Measurements from ENCODE around the gene AS3MT. TPM values are rescaled to one million over a fixed set of nuclear protein-coding genes. Genes with fewer than 3 reads are reported as not detected.
A peak's percentile ranks its signal among the peaks of the same experiment; 100 is the strongest.
"Not testable (repeated sequence)": the region's sequence is repeated elsewhere in the genome, so short reads cannot be mapped to it uniquely, and the experiment has no call there.

AS3MT gene
- total RNA-seq, 1 donor: 5.2 TPM

DNA sequence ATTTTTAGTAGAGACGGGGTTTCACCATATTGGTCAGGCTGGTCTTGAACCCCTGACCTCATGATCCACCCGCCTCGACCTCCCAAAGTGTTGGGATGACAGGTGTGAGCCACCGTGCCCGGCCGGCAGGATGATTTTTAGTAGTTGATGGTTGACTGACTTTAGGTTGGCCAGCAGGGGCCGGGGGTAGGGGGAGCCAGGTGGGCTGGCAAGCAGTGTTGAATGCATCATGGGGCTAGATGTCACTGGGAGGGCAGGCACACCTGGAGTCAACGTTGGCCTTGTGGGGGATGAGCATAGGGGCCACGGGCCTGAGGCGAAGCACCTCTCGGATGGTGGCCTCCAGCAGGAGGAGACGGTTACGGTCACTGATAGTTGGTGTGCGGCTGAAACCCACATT, 37.0 kb upstream of the AS3MT start:
- no peak overlapping the region for H3K4me3 ChIP-seq (ENCODE audit: low read depth, low read length)
- no peak for DNase-seq (ENCODE audit: low read depth)
- TF ChIP-seq, protein P1, sequence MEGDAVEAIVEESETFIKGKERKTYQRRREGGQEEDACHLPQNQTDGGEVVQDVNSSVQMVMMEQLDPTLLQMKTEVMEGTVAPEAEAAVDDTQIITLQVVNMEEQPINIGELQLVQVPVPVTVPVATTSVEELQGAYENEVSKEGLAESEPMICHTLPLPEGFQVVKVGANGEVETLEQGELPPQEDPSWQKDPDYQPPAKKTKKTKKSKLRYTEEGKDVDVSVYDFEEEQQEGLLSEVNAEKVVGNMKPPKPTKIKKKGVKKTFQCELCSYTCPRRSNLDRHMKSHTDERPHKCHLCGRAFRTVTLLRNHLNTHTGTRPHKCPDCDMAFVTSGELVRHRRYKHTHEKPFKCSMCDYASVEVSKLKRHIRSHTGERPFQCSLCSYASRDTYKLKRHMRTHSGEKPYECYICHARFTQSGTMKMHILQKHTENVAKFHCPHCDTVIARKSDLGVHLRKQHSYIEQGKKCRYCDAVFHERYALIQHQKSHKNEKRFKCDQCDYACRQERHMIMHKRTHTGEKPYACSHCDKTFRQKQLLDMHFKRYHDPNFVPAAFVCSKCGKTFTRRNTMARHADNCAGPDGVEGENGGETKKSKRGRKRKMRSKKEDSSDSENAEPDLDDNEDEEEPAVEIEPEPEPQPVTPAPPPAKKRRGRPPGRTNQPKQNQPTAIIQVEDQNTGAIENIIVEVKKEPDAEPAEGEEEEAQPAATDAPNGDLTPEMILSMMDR (IDR thresholded peaks at IDR 0.05; ENCODE audit: insufficient read depth, low read depth, low read length): no peak

DNA sequence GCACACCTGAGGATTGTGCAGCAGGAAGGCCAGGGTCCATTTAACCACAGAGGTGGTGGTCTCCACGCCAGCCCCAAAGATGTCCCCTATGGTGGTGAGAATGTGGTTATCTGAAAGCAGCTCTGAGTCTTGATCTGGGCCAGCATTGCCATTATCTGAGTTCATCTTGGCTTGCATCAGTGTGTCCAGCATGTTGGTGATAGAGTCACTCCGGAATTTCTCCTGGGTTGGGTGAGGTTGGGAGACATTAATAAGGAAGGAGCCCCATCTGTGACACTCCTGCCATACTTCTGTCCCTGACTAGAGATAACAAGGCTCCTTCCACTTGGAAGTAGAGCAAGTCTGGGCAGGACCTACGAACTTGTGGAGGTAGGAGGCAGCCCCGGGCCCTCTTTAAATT, 36.3 kb upstream of the AS3MT start:
- TF ChIP-seq, protein P1 (IDR thresholded peaks at IDR 0.05; ENCODE audit: insufficient read depth, low read depth, low read length): no peak
- H3K4me3 ChIP-seq (ENCODE audit: low read depth, low read length): no peak overlapping the region
- no peak for DNase-seq (ENCODE audit: low read depth)

DNA sequence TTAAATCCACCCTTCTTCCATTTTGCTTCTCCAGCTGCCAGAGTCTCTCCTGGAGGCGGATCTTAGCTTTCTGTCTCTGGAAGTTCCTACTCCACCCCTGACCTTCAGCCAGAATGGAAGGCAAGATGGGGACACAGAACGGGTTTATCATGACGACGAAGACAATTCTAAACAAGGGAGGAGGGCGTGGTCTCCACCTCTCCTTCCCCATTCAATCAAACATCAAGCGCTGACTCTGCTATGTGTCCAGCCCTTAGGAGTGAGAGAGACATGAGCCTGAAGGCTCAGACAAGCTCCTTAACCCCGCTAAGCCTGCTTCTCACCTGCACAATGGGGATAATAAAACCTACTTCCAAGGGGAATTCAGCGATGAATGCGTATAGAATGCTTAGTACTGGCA, 35.1 kb upstream of the AS3MT start:
- DNase-seq (ENCODE audit: low read depth): no peak
- TF ChIP-seq, protein P1 (IDR thresholded peaks at IDR 0.05; ENCODE audit: insufficient read depth, low read depth, low read length): no peak
- no peak overlapping the region for H3K4me3 ChIP-seq (ENCODE audit: low read depth, low read length)

DNA sequence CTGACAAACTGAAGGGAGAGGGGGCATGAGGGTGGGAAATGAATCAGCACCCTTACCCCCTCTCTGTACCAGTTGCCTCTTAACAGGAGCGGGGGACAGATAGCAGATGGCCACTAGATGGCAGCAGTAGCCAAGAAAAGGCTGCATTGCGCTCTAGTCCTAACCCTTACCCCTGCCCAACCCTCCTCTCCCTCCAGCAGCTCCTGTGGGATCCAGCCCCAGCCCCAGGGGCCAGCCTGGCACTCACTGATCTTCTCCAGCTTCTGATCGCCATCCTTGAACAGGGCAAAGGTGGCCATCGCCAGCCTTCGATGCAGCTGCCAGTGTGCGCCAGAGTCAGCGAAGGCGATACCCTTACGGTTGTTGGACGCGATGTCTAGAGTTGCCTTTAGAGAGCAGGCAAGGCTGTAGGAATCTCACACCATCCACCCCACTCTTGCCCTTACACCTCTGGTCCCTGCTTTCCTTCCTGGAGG, 34.2 kb upstream of the AS3MT start:
- no peak overlapping the region for H3K4me3 ChIP-seq (ENCODE audit: low read depth, low read length)
- DNase-seq (ENCODE audit: low read depth): peak; percentile 78
- TF ChIP-seq, protein P1 (IDR thresholded peaks at IDR 0.05; ENCODE audit: insufficient read depth, low read depth, low read length): peak; percentile 90

DNA sequence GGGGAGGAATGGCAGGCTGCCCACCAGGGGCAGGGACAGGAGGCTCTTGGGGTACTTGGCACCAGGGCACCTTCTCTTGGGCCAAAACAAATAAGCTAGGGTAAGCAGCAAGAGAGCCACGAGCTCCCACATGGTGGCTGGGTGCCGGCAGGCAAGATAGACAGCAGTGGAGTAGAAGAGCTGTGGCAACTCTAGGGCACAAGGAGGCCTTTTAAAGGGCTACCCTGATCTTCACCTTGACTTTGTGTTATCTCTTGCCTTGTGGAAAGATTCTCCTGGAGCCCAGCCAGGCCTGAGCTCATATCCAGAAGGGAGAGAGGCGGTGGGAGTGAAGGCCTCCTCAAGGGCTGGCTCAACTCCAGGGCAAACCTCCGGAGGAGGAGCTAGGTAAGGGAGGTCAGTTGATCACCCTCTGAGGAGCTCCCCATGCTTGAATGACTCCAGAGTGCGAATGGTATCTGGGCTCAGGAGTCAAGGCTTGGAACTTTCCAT, 32.0 kb upstream of the AS3MT start, which contains the start of gene CYP17A1:
Gene CYP17A1, minus strand, starts transcription at position 184 of the 492 bp plus-strand sequence. Its CDS starts 52 bp downstream, at position 132.
- DNase-seq (ENCODE audit: low read depth): no peak
- no peak within 1 kb of the TSS for H3K4me3 ChIP-seq (ENCODE audit: low read depth, low read length)
- TF ChIP-seq, protein P1 (IDR thresholded peaks at IDR 0.05; ENCODE audit: insufficient read depth, low read depth, low read length): no peak

DNA sequence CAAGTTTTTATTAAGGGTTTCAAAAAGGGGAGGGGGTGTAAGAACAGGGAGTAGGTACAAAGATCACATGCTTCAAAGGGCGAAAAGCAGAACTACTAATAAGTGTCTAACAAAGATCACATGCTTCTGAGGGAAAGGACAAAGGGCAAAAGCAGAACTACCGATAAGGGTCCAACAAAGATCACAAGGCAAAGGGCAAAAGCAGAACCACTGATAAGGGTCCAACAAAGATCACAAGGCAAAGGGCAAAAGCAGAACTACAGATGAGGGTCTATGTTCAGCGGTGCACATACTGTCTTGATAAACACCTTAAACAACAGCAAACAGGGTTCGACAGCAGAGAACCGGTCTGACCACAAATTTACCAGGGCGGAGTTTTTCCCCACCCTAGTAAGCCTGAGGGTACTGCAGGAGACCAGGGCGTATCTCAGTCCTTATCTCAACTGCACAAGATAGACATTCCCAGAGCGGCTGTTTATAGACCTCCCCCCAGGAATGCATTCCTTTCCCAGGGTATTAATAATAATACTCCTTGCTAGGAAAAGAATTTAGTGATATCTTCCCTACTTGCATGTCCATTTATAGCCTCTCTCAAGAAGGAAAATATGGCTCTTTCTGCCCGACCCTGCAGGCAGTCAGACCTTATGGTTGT, 30.9 kb upstream of the AS3MT start:
- not testable (repeated sequence) for DNase-seq (ENCODE audit: low read depth); H3K4me3 ChIP-seq (ENCODE audit: low read depth, low read length)

DNA sequence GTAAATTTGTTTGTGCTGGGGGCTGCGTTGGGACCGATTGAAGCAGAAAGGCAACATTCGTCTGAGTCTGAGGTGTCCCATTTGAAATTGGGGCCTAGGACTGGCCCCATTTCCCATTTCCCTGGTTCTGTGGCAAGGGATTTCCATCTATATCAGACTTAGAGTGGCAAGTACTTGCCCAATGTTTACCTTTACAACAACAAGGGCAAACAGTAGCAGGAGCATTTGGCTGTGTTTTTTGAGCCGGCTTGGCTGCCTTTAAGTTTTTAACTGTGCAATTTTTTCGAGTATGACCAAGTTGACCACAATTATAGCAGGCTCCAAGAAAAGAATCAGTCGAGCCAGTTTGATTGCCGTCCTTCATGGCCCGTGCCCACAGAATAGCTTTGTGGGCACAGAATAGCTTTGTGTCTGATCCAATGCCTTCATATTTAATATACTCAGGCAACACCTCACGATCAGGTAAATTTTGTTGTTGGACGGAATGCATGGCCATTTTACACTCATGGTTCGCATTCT, 27.4 kb upstream of the AS3MT start:
- DNase-seq (ENCODE audit: low read depth): no peak
- no peak overlapping the region for H3K4me3 ChIP-seq (ENCODE audit: low read depth, low read length)
- TF ChIP-seq, protein P1 (IDR thresholded peaks at IDR 0.05; ENCODE audit: insufficient read depth, low read depth, low read length): no peak

DNA sequence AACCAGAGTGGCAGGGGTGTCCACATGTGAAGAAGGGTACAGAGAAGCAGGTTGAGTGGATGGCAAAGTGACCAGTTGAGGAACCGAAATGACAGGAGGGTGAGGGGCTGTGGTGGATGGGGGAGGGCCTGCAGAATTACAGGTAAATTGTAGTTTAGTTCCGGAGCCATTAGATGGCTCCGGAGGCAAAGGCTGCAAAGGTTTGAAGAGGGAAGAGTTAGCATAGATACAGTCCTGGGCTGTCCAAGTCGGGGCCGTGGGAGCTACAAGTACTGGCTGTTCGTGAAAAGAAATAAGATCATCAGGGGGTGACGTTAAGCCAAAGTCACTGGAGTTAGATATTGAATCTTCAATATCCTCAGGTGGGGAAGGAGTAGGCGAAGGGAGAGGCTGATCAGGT, 26.1 kb upstream of the AS3MT start:
- H3K4me3 ChIP-seq (ENCODE audit: low read depth, low read length); DNase-seq (ENCODE audit: low read depth): not testable (repeated sequence)

DNA sequence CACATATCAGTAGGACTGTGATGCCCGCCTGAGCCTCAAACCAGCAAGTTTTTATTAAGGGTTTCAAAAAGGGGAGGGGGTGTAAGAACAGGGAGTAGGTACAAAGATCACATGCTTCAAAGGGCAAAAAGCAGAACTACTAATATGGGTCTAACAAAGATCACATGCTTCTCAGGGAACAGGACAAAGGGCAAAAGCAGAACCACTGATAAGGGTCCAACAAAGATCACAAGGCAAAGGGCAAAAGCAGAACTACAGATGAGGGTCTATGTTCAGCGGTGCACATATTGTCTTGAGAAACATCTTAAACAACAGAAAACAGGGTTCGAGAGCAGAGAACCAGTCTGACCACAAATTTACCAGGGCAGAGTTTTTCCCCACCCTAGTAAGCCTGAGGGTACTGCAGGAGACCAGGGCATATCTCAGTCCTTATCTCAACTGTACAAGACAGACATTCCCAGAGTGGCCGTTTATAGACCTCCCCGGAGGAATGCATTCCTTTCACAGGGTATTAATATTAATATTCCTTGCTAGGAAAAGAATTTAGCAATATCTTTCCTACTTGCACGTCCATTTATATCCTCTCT, 25.0 kb upstream of the AS3MT start:
- not testable (repeated sequence) for H3K4me3 ChIP-seq (ENCODE audit: low read depth, low read length); DNase-seq (ENCODE audit: low read depth)

All from fibroblast of villous mesenchyme (primary cell).